ENCODE data around the gene ATXN1. TPM values are rescaled to one million over a fixed set of nuclear protein-coding genes. Genes with fewer than 3 reads are reported as not detected.

The ATXN1 gene
- total and polyA plus RNA-seq, 2 of the 13 experiments (the other 11 are each of a cell fraction or from before 2014, with no cell fraction given), result 20.7 to 39.5 TPM

- TF ChIP-seq DZIP1 (CRISPR knock-in tag; IDR thresholded peaks at IDR 0.05) (no peak), CBX1 (IDR thresholded peaks at IDR 0.05; ENCODE audit: low read depth) (no peak), ZNF709 (CRISPR knock-in tag; IDR thresholded peaks at IDR 0.05) (no peak), NR1H2 (CRISPR knock-in tag; IDR thresholded peaks at IDR 0.05; ENCODE audit: borderline replicate concordance, low read depth) (no peak), XRCC5 (optimal IDR thresholded peaks at IDR 0.05; ENCODE audit: low read length) (no peak), ZNF616 (CRISPR knock-in tag; IDR thresholded peaks at IDR 0.05; ENCODE audit: low read depth) (no peak), NFYB (CRISPR knock-in tag; IDR thresholded peaks at IDR 0.05) (no peak), ZNF256 (CRISPR knock-in tag; conservative IDR thresholded peaks at IDR 0.05) (no peak), ZNF430 (CRISPR knock-in tag; IDR thresholded peaks at IDR 0.05) (no peak), MTF2 (CRISPR knock-in tag; IDR thresholded peaks at IDR 0.05; ENCODE audit: borderline replicate concordance) (no peak), ZFP62 (CRISPR knock-in tag; IDR thresholded peaks at IDR 0.05) (no peak), FOXA3 (CRISPR knock-in tag; IDR thresholded peaks at IDR 0.05) (0 out of 2 replicates have a peak, but pooled peaks have one; percentile 18), ZNF891 (CRISPR knock-in tag; IDR thresholded peaks at IDR 0.05) (no peak), NCOA1 (CRISPR knock-in tag; IDR thresholded peaks at IDR 0.05) (no peak), YEATS2 (CRISPR knock-in tag; IDR thresholded peaks at IDR 0.05; ENCODE audit: borderline replicate concordance) (no peak), MYNN (CRISPR knock-in tag; IDR thresholded peaks at IDR 0.05; ENCODE audit: low read depth) (no peak), ZMYM3 (CRISPR knock-in tag; IDR thresholded peaks at IDR 0.05) (no peak), DNMT3B (CRISPR knock-in tag; conservative IDR thresholded peaks at IDR 0.05) (no peak), ZSCAN12 (CRISPR knock-in tag; IDR thresholded peaks at IDR 0.05) (no peak), POLR2A (IDR thresholded peaks at IDR 0.05; ENCODE audit: insufficient read depth in 1 of 2, low read depth in 2 of 2, low read length in 2 of 2) (no peak), ZNF766 (CRISPR knock-in tag; IDR thresholded peaks at IDR 0.05; ENCODE audit: borderline replicate concordance) (no peak), SMAD3 (CRISPR knock-in tag; IDR thresholded peaks at IDR 0.05) (no peak), SALL2 (CRISPR knock-in tag; IDR thresholded peaks at IDR 0.05) (no peak), RARA (CRISPR knock-in tag; IDR thresholded peaks at IDR 0.05) (0 out of 2 replicates have a peak, but pooled peaks have one; percentile 18), ZFP82 (CRISPR knock-in tag; IDR thresholded peaks at IDR 0.05; ENCODE audit: borderline replicate concordance) (no peak)
- TF ChIP-seq, protein P1, sequence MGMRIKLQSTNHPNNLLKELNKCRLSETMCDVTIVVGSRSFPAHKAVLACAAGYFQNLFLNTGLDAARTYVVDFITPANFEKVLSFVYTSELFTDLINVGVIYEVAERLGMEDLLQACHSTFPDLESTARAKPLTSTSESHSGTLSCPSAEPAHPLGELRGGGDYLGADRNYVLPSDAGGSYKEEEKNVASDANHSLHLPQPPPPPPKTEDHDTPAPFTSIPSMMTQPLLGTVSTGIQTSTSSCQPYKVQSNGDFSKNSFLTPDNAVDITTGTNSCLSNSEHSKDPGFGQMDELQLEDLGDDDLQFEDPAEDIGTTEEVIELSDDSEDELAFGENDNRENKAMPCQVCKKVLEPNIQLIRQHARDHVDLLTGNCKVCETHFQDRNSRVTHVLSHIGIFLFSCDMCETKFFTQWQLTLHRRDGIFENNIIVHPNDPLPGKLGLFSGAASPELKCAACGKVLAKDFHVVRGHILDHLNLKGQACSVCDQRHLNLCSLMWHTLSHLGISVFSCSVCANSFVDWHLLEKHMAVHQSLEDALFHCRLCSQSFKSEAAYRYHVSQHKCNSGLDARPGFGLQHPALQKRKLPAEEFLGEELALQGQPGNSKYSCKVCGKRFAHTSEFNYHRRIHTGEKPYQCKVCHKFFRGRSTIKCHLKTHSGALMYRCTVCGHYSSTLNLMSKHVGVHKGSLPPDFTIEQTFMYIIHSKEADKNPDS (CRISPR knock-in tag; IDR thresholded peaks at IDR 0.05), result no peak
- TF ChIP-seq, protein P2, sequence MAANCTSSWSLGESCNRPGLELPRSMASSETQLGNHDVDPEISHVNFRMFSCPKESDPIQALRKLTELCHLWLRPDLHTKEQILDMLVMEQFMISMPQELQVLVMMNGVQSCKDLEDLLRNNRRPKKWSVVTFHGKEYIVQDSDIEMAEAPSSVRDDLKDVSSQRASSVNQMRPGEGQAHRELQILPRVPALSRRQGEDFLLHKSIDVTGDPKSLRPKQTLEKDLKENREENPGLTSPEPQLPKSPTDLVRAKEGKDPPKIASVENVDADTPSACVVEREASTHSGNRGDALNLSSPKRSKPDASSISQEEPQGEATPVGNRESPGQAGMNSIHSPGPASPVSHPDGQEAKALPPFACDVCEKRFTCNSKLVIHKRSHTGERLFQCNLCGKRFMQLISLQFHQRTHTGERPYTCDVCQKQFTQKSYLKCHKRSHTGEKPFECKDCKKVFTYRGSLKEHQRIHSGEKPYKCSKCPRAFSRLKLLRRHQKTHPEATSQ (CRISPR knock-in tag; IDR thresholded peaks at IDR 0.05; ENCODE audit: borderline replicate concordance), result no peak
Observed at GRCh38 chr6:16735014-16735413, 26.2 kb downstream of the ATXN1 start (continued).
